GM10266 (cell line): ENCODE results near the gene UGT8.

Source experiments
- DNase-seq: peaks from one replicate; pipeline ENCODE4 v3.0.0; 2012; ENCODE audit errors: extremely low spot score
- CTCF ChIP-seq: IDR thresholded peaks from 2 replicates; pipeline ENCODE4 v1.5.1; 2012; ENCODE audit warnings: mild to moderate bottlenecking, low read depth; ENCODE audit not compliant: control insufficient read depth, insufficient read depth; ENCODE audit errors: missing control alignments

UGT8 gene

DNA sequence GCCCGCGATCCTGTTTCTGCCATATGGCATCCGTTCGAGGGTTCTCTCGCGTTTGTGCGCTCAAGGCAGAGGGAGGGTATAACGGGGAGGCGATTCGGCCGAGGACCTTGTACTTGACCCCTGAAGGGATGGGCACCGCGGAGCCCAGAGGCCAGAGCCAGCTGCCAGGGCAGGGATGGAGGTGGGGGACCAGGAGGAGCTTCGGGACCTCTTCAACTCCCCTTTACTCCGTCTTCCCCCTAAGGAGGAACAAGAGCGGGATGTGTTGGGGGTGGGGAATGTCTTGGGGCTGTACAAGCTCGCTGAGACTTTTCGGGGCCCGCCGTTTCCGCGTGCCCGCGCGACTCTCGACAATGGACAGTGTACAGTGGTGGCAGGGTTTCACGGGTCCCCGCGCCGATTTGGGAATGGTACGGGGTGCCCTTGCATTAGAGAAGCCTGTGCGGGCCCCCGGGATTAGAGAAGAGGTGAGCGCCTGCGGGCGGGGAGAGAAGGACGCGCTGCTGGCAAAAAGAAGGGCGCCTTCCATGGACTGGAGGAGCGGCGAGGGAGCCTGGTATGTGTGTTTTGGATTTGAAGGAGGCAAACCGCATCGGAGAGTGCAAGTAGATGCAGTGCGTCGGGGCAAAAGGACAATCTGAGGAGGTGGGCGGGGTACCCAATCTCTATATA, 760 bp downstream of the UGT8 start:
- peak; percentile 26 for DNase-seq

GRCh38 chr4:114599903-114600552, 1.4 kb downstream of the UGT8 start:
- TF ChIP-seq CTCF = no peak
- no peak for DNase-seq

More for the DNA sequence above, 760 bp downstream of the UGT8 start:
- no peak for TF ChIP-seq CTCF

DNA sequence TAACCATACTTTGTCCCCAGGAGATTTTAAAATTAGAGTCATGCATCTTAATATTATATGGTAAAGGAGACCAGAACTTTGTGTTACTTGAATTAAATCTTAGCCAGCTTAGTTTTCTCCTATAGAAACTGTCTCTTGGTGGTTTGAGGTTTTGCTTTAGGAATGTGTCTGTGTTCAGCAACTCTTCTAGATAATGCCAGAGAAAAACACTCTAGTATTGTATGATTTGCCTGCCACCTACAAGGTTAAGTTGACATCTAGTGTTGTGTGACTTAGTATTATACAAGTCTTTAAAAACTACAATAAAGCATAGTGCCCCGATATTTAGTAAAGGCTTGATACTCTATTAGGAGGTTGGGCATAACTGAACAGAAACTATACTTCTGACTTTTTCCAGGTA, 2.1 kb downstream of the UGT8 start:
- no peak for TF ChIP-seq CTCF
- DNase-seq = no peak

- TF ChIP-seq CTCF = no peak
These were observed 2.9 kb downstream of the UGT8 start for GRCh38 chr4:114601304-114602052.

GRCh38 chr4:114603497-114603896, 4.9 kb downstream of the UGT8 start:
- TF ChIP-seq CTCF = no peak
- peak; percentile 76 for DNase-seq

More at GRCh38 chr4:114601304-114602052, 2.9 kb downstream of the UGT8 start:
- DNase-seq = peak; percentile 46

DNA sequence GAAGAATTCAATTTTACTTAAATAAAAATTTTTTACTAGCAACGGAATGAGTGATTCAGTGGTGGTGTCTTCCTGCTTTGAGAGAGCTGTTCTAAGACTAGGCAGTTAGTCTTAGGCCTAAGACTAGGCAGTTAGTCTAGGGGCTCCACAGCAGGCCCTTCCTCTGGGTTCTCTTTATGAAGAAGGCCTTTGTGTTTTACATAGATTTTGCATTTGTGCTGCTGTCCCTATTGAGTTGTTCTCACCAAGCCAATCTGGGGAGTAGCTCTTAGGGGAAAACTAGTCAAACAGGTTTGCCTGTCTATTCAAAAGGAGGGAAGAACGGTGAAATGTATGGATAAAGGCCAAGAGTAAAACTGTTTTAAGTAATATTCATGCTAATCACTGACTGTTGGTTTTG, 7.6 kb downstream of the UGT8 start:
- no peak for TF ChIP-seq CTCF
- DNase-seq = no peak
